Heart right ventricle (tissue), 16 donors: Measurements from ENCODE around the gene FBP2. TPM values are rescaled to one million over a fixed set of nuclear protein-coding genes. Genes with fewer than 3 reads are reported as not detected.
A peak's percentile ranks its signal among the peaks of the same experiment; 100 is the strongest.

Source experiments
- ATAC-seq, 8 donors: fragments of 200-7000 bp; cut with Tn5 transposase; one replicate each; pipeline ENCODE4 v1.9.1; 2020; ENCODE audit warnings: mild to moderate bottlenecking in 8 of 8, moderate library complexity in 8 of 8, moderate number of reproducible peaks in 1 of 8
- DNase-seq, 2 donors: peaks; one replicate each; pipeline ENCODE4 v3.0.0-alpha.2; 2020
- H3K27ac ChIP-seq, 10 donors: fragments of 200-600 bp; sonication (generic) in 2 of 10; one replicate each; pipeline versions ENCODE4 v1.5.0 to v1.8.0; 2020 to 2022; ENCODE audit warnings: mild to moderate bottlenecking in 3 of 10
- H3K27me3 ChIP-seq, 7 donors: fragments of 200-600 bp; one replicate each; pipeline ENCODE4 v1.8.0; 2021 to 2022; ENCODE audit warnings: mild to moderate bottlenecking in 2 of 7
- H3K36me3 ChIP-seq, 9 donors: fragments of 200-600 bp; sonication (generic) in 1 of 9; one replicate each; pipeline versions ENCODE4 v1.5.0 to v1.8.0; 2020 to 2022; ENCODE audit warnings: mild to moderate bottlenecking in 2 of 9
- H3K4me1 ChIP-seq, 9 donors: fragments of 200-600 bp; sonication (generic) in 1 of 9; one replicate each; pipeline versions ENCODE4 v1.5.0 to v1.8.0; 2020 to 2022; ENCODE audit warnings: mild to moderate bottlenecking in 4 of 9
- H3K4me3 ChIP-seq, 10 donors: fragments of 200-600 bp; sonication (generic) in 2 of 10; one replicate each; pipeline versions ENCODE4 v1.5.0 to v1.8.0; 2020 to 2022; ENCODE audit warnings: mild to moderate bottlenecking in 7 of 10, moderate library complexity in 2 of 10
- H3K9me3 ChIP-seq, 11 donors: fragments of 200-600 bp in 10 of 11; sonication (generic) in 2 of 11; one replicate each; pipeline versions ENCODE4 v1.5.0 to v1.8.0; 2013 to 2022; ENCODE audit warnings: mild to moderate bottlenecking in 2 of 11, control low read depth in 1 of 11, moderate library complexity in 1 of 11
- WGBS, 2 donors: extraction: QIAGEN DNeasy Blood & Tissue Kit; methylation state at CpG; one replicate each; pipeline ENCODE4 v1.1.7; 2013; ENCODE audit warnings: inconsistent platforms in 1 of 2; 5-methylcytosine and 5-hydroxymethylcytosine counted together
- intact Hi-C, 10 donors: fragments of 100-400 bp; cut with DNase I; formaldehyde crosslinking; loops; one replicate each; pipeline versions ENCODE4 v1.11.1 to v1.14.2; 2022
- polyA plus RNA-seq, 2 donors: library from polyadenylated mRNA; stranded (reverse); fragments of 200-250 nt; gene quantifications; one replicate each; pipeline ENCODE4 v1.2.3, GENCODE V29; 2013
- total RNA-seq, 10 donors: library from RNA; stranded (reverse); fragmentation: NEBNext Ultra II Directional in 3 of 10; extraction: Animal tissue kit (Norgen Biotek cat#: 25700) in 3 of 10; gene quantifications; one replicate each; pipeline versions ENCODE4 v1.2.1 to v1.2.4, GENCODE V29; 2021 to 2023
- TF ChIP-seq, protein P1 (sequence below), 9 donors: fragments of 200-600 bp; sonication (generic) in 2 of 9; IDR thresholded peaks; one replicate each; pipeline versions ENCODE4 v1.5.0 to v1.8.0; 2021 to 2022; ENCODE audit warnings: antibody characterized with exemption in 9 of 9, mild to moderate bottlenecking in 5 of 9, moderate library complexity in 1 of 9
- donor health status: Arrhythmogenic right ventricular cardiomyopathy.
- donor health status: ischemic (EF 13 %, LVEDD 7.1; RV severe dilation, severe dysfunction).
- donor health status: healthy with polysubstance abuse.
- donor health status: DM: no; HTN: yes; CAD: no.
- donor health status: DM: no; HTN: no; CAD: no.
- donor health status: ischemic (EF 25% LVEDD 6.9; RV normal size, moderate dysfunction).
- donor health status: ischemic (EF 25% LVEDD 5.7; RV mildly dilated, moderate dysfunction).
- donor health status: healthy.
- donor health status: DM: yes; HTN: yes; CAD: no.
- donor health status: Ischemic cardiomyopathy.
- donor health status: ischemic (EF 35%, LVEDD 5.7; RV mildly dilated, moderate dysfunction).
- donor health status: nonischemic (EF 11% LVEDD 7.7; RV severe dilation, severe dysfunction).
- donor health status: DM: yes; HTN: yes; CAD: no.
- donor health status: PGD.
- donor health status: ischemic (EF 29% LVEDD 5.4; RV normal size, mild dysfunction).
- donor health status: nonischemic (EF 23%, LVEDD 6.1; RV moderate dilation, normal function).

Gene FBP2
- total and polyA plus RNA-seq, 12 donors, result 0.04 to 0.51 TPM; not detected in 10

DNA sequence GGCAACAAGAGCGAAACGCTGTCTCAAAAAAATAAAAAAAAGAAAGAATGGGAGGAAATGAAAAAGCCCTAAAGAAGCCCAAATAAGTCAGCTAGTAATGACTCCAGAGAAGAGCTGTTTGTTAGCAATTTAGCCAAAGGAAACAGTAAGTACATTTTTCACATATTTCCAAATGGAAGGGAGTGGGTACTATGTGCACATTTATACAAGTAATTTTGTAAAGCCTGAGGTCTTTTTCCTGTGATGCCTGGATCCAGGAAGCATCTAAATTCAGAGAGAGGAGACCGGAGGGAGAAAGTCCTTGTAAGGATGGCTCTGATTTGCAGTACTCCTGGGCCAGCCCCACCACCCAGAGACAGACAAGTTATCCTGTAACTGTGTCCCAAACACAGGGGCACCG lies 31.0 kb upstream of the FBP2 start:
- 67 to 74% methylated on average over 4 of the region's 4 CpGs for WGBS, 2 donors
- TF ChIP-seq, protein P1, sequence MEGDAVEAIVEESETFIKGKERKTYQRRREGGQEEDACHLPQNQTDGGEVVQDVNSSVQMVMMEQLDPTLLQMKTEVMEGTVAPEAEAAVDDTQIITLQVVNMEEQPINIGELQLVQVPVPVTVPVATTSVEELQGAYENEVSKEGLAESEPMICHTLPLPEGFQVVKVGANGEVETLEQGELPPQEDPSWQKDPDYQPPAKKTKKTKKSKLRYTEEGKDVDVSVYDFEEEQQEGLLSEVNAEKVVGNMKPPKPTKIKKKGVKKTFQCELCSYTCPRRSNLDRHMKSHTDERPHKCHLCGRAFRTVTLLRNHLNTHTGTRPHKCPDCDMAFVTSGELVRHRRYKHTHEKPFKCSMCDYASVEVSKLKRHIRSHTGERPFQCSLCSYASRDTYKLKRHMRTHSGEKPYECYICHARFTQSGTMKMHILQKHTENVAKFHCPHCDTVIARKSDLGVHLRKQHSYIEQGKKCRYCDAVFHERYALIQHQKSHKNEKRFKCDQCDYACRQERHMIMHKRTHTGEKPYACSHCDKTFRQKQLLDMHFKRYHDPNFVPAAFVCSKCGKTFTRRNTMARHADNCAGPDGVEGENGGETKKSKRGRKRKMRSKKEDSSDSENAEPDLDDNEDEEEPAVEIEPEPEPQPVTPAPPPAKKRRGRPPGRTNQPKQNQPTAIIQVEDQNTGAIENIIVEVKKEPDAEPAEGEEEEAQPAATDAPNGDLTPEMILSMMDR (IDR thresholded peaks at IDR 0.05), result no peak
- Histone ChIP-seq H3K27me3 (peaks cover 0 to 3% (median 0%) of the 10 kb centered on the region in 7 donors), H3K27ac (no peak overlapping the region), H3K4me1 (peaks cover 0 to 5% (median 0%) of the 10 kb centered on the region in 9 donors), H3K9me3 (no peaks in the 10 kb centered on the region), H3K4me3 (no peak overlapping the region), H3K36me3 (no peaks in the 10 kb centered on the region)
- no peak for DNase-seq
- ATAC-seq, result no peak
- intact Hi-C loops, result no loop called here

- intact Hi-C loops, result no loop called here
- ATAC-seq, result no peak
Observed at GRCh38 chr9:94623253-94623652, 29.6 kb upstream of the FBP2 start.

GRCh38 chr9:94622087-94622800 lies 28.6 kb upstream of the FBP2 start:
- TF ChIP-seq, protein P1 (IDR thresholded peaks at IDR 0.05), result no peak
- intact Hi-C loops, result no loop called here
- 85% methylated on average over 19 of the region's 19 CpGs for WGBS, 2 donors
- Histone ChIP-seq H3K4me3 (no peak overlapping the region), H3K36me3 (no peaks in the 10 kb centered on the region), H3K27me3 (no peaks in the 10 kb centered on the region), H3K27ac (no peak overlapping the region), H3K9me3 (no peaks in the 10 kb centered on the region), H3K4me1 (peaks cover 0 to 5% (median 0%) of the 10 kb centered on the region in 9 donors)
- ATAC-seq (no peak), DNase-seq (no peak)

More at GRCh38 chr9:94623253-94623652, 29.6 kb upstream of the FBP2 start:
- Histone ChIP-seq H3K4me1 (peaks cover 0 to 5% (median 0%) of the 10 kb centered on the region in 9 donors), H3K27ac (no peak overlapping the region), H3K9me3 (no peaks in the 10 kb centered on the region), H3K27me3 (no peaks in the 10 kb centered on the region), H3K36me3 (no peaks in the 10 kb centered on the region), H3K4me3 (no peak overlapping the region)
- DNase-seq, result peak in 1 of 2 donors; percentile 19
- TF ChIP-seq, protein P1 (IDR thresholded peaks at IDR 0.05), result peak in 3 of 9 donors; percentile 19 to 46 (median 24)
- 71 to 73% methylated on average over 9 of the region's 9 CpGs for WGBS, 2 donors

DNA sequence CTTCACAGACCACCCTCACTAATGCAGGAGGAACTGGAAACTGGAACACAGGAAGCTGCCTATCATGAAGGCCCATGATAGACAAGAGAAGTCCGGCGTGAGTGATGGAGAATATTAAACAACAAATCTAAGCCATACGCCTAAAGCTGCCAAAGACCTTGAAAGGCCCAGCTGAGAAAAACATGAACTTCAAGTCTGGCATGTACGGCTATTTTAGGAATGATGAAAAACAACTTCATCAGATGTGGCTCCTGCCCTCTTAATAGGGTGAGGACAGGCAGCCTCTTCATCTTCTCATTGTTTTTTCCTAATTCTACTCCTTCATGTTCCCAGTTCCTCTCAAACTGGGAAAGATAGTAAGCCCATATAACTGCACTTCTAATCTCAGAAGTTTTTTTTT lies 25.4 kb upstream of the FBP2 start:
- TF ChIP-seq, protein P1 (IDR thresholded peaks at IDR 0.05), result no peak
- WGBS, 2 donors, result 31 to 36% methylated on average over 4 of the region's 4 CpGs
- no peaks in the 10 kb centered on the region for H3K4me1 ChIP-seq

More for the DNA sequence above, 25.4 kb upstream of the FBP2 start:
- no peak overlapping the region for H3K4me3 ChIP-seq
- no peaks in the 10 kb centered on the region for H3K9me3 ChIP-seq
- intact Hi-C loops, result no loop called here
- no peak overlapping the region for H3K27ac ChIP-seq
- DNase-seq, result no peak
- ATAC-seq, result no peak
- H3K27me3 ChIP-seq, result no peaks in the 10 kb centered on the region
- H3K36me3 ChIP-seq, result no peaks in the 10 kb centered on the region
